HepG2 (cell line): Measurements from ENCODE around the gene STAMBPL1.

Source experiments
- POLR2AphosphoS5 ChIP-seq: IDR thresholded peaks from 2 replicates; pipeline ENCODE4 v1.6.1; 2012; ENCODE audit warnings: low read depth, low read length
- RBM39 ChIP-seq: fragments of 200-400 bp; formaldehyde crosslinking; IDR thresholded peaks from one replicate; pipeline ENCODE4 v1.6.1; 2018; ENCODE audit warnings: antibody characterized with exemption, mild to moderate bottlenecking, low read depth, low read length; ENCODE audit not compliant: poor library complexity, severe bottlenecking
- SMC3 ChIP-seq: IDR thresholded peaks from 2 replicates; pipeline ENCODE4 v1.6.1; 2011; ENCODE audit warnings: low read length, improper control_type of control experiment
- ZFP82 ChIP-seq: sonication (generic); formaldehyde crosslinking; IDR thresholded peaks from 2 replicates; pipeline ENCODE4 v1.5.1; 2020; ENCODE audit warnings: mild to moderate bottlenecking, missing genetic modification reagents, borderline replicate concordance
- ZNF274 ChIP-seq: sonication (generic); formaldehyde crosslinking; IDR thresholded peaks from 2 replicates; pipeline ENCODE4 v1.5.1; 2020; ENCODE audit warnings: mild to moderate bottlenecking, missing genetic modification reagents
- ZNF432 ChIP-seq: sonication (generic); formaldehyde crosslinking; IDR thresholded peaks from 2 replicates; pipeline ENCODE4 v1.5.0; 2020; ENCODE audit warnings: missing genetic modification reagents, mild to moderate bottlenecking, borderline replicate concordance
- TF ChIP-seq, protein P1 (sequence below): sonication (generic); formaldehyde crosslinking; IDR thresholded peaks from 2 replicates; pipeline ENCODE4 v1.5.0; 2020; ENCODE audit warnings: mild to moderate bottlenecking, missing genetic modification reagents, moderate library complexity
- TF ChIP-seq, protein P2 (sequence below): sonication (generic); formaldehyde crosslinking; IDR thresholded peaks from 2 replicates; pipeline ENCODE4 v1.8.1; 2023; ENCODE audit warnings: mild to moderate bottlenecking, missing genetic modification reagents, borderline replicate concordance

DNA sequence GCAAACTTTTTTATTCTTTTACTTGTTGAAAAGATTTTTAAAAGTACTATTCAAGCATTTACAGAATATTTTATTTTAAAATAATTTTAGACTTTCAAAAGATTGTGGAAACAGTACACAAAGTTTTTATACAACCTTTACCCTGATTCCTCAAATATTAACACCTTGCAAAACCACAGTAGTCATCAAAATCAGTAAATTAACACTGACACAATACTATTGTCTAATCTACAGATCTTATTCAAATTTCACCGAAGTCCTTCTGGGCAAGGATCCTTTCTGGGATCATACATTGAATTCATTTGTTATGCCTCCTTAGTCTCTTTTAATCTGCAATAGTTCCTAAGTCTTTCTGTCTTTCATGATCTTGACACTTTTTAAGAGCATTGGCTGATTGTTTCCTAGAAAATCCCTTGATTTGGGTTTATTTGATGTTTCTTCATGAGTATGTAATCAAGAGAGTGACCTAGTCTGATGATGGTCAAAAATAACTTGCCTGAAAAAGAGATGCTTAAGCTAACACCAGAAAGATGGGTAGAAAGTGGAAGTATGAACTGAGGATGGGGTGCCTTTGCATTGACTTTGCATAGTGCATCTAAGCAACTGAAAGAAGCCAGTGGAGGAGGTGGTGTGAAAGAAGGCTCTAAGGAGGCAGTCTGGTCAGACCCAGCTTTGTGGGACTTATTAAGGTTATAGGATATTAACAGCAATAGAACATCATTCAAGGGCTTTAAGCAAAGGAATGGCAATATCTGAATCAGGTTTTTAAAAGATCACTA, 9.7 kb downstream of the STAMBPL1 start:
- TF ChIP-seq, protein P1, sequence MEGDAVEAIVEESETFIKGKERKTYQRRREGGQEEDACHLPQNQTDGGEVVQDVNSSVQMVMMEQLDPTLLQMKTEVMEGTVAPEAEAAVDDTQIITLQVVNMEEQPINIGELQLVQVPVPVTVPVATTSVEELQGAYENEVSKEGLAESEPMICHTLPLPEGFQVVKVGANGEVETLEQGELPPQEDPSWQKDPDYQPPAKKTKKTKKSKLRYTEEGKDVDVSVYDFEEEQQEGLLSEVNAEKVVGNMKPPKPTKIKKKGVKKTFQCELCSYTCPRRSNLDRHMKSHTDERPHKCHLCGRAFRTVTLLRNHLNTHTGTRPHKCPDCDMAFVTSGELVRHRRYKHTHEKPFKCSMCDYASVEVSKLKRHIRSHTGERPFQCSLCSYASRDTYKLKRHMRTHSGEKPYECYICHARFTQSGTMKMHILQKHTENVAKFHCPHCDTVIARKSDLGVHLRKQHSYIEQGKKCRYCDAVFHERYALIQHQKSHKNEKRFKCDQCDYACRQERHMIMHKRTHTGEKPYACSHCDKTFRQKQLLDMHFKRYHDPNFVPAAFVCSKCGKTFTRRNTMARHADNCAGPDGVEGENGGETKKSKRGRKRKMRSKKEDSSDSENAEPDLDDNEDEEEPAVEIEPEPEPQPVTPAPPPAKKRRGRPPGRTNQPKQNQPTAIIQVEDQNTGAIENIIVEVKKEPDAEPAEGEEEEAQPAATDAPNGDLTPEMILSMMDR (CRISPR knock-in tag) = no peak
- TF ChIP-seq SMC3 = no peak
- TF ChIP-seq RBM39 = no peak
- TF ChIP-seq, protein P2, sequence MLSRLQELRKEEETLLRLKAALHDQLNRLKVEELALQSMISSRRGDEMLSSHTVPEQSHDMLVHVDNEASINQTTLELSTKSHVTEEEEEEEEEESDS (CRISPR knock-in tag) = no peak
- TF ChIP-seq ZFP82 = no peak
- TF ChIP-seq POLR2AphosphoS5 = no peak
- no peak for TF ChIP-seq ZNF432 (CRISPR knock-in tag)
- no peak for TF ChIP-seq ZNF274 (CRISPR knock-in tag)
